ENCODE data around the gene TBC1D5.

GRCh38 chr3:17151598-17152373 is 590.6 kb downstream of the TBC1D5 start:
- TF ChIP-seq CTCF (conservative IDR thresholded peaks at IDR 0.05 in 1 of 2, IDR thresholded peaks at IDR 0.05 in 1 of 2; ENCODE audit: extremely low read depth in 1 of 2, insufficient read depth in 1 of 2, low read depth in 1 of 2, low read length in 2 of 2) (no peak), EZH2 (IDR thresholded peaks at IDR 0.05; ENCODE audit: borderline replicate concordance, low read length) (no peak)

All from mammary epithelial cell (primary cell).